Measurements from ENCODE around the gene FCHSD2.
"Not testable (repeated sequence)": the region's sequence is repeated elsewhere in the genome, so short reads cannot be mapped to it uniquely, and the experiment has no call there.

The FCHSD2 gene

DNA sequence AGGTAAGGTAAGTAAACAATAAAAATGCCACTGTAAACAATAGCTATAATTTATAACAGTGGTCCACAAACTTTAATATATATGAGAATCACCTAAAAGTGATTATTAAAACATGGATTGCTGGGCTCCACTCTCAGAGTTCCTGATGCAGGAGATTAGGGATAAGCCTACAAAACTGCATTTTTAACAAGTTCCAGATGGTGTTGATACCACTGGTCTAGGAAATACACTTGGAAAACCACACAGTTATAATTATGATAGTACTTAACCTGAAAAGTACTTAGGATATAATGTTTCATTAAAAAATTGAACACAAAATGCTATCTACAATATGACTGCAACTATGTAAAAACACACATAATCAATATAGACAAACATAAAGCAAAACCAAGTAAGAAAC lies 20.4 kb downstream of the FCHSD2 start:
- DNase-seq (ENCODE audit: low read depth), result no peak

DNA sequence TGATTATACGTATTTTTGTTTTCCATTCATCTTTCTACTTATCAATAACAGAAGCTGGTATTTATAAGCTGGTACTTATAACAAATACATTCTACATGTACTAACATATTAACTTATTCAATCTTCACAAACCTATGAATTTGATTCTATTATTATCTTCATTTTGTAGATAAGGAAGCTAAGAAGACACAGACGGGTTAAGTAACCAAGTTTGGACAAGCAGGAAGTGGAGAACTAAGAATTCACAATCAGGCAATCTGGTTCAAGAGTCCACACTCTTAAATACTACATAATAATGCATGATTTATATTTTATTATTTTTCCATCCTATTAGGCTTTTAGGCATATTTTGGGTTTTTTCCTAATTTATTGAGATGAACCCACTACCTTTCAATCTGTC lies 25.0 kb downstream of the FCHSD2 start:
- no peak for DNase-seq (ENCODE audit: low read depth)

DNA sequence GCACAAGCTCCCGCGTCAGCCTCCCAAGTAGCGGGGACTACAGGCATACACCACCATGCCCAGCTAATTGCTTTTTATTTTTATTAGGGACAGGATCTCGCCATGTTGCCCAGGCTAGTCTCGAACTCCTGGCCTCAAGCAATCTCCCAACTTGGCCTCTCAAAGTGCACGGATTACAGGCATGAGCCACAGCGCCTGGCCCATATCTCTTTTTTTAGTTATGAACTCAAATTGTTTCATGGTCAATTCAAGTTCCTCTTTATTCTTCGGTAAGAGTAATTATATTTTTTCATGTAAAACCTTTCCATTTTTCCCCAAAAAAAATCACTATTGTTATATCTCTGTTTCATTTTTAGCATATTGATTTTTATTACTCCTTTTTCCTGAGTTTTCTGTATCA lies 25.5 kb downstream of the FCHSD2 start:
- no peak for DNase-seq (ENCODE audit: low read depth)

DNA sequence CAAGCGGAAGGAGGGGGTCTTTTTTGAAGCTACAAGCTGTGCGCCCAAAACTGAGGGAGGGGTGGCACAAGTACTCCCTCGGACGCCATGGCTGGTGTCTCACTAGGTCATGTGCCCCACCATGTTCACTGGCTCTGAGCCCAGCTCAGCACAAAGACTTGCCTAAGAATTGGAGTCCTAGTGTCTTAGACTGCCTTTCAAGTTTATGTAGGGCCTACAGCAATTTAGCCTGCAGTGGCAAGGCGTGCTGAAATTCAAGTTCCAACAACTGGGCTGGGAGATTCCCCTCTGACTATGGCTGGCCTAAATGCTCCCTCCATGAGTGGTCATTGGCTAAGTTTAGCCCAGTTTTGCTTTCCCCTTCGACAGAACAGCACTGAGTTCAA lies 27.3 kb downstream of the FCHSD2 start:
- DNase-seq (ENCODE audit: low read depth), result no peak

DNA sequence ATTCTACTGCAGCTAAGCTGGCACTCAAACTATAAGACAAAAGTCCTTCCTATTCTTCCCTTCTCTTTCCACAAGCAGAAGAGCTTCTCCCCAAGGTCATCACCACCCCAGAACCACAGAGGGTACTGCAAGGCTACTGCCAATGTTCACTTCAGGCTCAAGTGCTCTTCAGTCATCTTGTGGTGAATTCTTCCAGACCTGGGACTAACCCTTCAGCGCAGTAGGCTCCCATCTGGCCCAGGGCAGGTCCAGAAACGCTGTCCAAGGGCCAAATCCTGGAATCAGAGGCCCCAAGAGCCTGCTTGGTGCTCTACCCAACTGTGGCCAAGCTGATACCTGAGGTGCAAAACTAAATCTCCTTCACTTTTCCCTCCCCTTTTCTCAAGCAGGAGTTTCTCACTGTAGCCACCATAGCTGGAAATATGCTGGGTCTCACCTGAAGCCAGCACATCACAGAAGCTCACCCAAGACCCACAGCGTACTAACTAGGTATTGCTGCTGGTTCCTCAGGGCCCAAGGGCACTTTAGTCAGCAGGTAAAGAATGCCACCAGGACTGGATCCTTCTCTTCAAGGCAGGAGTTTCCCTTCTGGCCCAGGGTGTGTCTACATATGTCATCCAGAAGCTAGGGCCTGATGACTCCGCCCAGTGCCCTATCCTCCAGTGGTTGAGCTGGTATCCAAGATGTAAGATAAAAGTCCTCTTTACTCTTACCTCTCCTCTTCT lies 27.8 kb downstream of the FCHSD2 start:
- no peak for DNase-seq (ENCODE audit: low read depth)

DNA sequence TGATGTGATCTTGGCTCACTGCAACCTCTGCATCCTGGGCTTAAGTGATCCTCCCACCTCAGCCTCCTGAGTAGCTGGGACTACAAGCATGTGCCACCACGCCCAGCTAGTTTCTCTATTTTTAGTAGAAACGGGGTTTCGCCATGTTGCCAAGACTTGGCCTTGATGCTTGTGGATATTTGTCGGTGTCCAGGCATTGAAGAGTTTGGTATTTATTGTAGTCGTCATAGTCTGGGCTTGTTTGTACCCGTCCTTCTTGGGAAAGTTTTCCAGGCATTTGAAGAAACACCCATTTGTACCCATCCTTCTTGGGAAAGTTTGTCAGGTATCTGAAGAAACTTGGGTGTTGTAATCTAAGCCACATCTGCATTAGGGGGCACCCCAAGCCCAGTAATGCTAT lies 28.7 kb downstream of the FCHSD2 start:
- DNase-seq (ENCODE audit: low read depth), result no peak

DNA sequence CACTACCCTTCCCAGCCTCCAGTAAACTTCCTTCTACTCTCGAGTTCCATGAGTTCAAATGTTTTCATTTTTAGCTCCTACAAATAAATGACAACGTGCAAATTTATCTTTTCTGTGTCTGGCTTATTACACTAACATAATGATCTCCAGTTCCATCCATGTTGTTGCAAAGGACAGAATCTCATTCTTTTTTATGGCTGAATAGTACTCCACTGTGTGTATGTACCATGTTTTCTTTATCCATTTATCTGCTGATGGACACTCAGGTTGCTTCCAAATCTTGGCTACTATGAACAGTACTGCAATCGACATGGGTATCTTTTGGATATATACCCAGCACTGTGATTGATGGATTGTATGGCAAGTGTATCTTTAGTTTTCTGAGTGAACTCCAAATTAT lies 34.5 kb downstream of the FCHSD2 start:
- DNase-seq (ENCODE audit: low read depth), result no peak

DNA sequence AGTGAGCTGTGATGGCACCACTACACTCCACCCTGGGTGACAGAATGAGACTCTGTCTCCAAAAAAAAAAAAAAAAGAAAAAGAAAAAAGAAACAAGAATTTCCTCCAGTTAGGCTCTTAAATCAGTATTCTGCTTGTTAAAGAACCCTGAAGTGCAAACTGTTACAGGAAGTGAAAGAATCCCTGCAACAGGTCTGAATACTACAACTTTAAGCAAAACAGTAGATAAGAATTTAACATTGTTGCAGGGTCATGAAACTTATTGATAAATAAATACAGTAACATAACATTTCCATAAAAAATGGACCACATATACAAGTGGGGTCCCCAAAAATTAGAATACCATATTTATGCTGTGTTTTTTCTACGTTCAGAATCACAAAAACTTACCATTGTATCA lies 35.8 kb downstream of the FCHSD2 start:
- DNase-seq (ENCODE audit: low read depth), result no peak

DNA sequence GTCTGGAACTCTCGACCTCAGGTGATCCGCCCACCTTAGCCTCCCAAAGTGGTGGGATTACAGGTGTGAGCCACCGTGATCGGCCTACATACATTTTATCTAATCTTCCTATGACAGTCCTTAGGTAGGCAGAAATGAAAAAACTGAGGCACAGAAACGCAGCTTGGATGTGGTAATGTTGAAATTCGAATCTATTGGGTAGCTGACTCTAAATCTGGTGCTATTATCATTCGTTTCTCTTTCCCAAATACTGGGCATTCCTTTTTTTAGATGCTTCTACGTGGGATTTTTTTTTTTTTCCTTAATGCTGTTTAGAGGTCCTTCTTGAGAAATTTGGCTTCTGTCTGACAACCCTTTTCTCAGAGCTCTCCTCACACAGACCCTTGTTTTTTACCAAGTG lies 41.5 kb downstream of the FCHSD2 start:
- DNase-seq (ENCODE audit: low read depth), result no peak

DNA sequence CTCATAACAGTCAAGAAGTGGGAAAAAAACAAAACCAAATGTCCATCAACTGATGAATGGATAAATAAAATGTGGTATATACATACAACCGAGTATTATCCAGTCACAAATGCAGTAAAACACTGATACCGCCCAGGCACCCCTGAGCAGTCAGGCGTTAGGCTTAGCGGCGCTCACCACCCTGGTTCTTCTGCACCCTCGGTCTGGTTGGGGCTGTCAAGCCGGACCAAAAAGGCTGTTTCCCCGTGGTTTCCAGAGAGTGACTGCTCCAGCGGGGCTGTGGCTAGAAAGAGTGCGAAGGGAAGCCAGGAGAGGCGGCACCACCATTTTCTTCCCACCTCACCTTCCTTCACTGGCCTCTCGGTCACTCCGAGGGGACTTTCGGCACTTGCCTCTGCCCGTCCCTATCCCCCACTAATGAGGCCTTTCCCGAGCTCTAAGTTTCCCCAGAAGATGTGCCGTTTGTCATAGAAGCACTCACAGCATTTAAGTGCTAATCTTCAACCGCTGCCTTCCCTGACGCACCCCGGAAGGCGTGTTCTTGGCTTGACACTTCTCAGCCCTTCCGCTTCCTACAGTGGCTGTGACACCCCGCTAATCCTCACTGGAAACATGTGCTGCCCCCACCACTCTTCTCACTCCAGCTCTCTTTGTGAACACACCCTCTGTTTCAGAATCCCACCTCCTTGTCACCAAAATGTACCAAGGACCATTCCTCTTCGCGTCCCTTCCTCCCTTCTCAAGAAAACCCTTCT lies 42.4 kb downstream of the FCHSD2 start:
- DNase-seq (ENCODE audit: low read depth), result no peak

DNA sequence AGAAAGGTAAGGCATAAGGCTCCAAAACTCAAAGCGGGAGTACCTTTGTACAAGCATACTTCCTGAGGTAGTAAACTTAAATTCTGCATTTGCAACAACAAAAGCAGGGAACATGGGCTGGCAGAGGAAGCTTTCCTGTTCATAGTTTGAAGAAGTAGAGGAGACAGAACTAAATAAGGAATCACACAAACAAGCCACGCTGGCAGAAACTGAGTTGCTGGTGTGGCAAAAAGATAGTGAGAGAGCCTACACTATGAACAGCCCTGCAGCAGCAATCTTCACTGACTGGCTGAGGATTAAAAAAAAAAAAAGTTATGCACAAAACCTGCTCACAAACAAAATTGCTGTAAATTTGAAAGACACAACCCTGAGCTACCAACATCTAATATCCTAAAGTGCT lies 46.5 kb downstream of the FCHSD2 start:
- DNase-seq (ENCODE audit: low read depth), result no peak

DNA sequence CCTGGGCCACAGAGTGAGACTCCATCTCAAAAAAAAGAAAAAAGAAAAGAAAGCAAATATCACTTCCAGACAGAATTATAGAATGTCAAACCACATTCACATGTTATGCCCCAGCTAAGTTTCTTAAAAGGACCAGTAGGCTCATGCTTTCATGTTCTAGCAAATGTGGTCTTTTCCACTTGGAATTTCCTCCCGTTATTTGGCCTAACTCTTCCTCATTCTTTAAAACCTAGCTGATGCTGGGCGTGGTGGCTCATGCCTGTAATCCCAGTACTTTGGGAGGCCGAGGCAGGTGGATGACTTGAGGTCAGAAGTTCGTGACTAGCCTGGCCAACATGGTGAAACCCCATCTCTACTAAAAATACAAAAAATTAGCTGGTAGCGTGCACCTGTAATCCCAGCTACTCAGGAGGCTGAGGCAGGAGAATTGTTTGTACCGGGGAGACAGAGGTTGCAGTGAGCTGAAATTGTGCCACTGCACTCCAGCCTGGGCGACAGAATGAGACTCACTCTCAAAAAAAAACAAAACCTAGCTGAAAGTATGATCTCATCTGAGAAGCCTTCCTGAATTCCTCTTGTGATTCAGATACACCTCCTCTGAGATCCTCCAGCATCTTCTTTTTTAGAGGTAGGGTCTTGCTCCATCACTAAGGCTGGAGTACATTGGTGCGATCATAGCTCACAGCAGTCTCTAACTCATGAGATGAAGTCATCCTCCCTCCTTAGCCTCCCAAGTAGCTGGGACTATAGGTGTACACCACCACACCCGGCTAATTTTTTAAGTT lies 50.4 kb downstream of the FCHSD2 start:
- no peak for DNase-seq (ENCODE audit: low read depth)

DNA sequence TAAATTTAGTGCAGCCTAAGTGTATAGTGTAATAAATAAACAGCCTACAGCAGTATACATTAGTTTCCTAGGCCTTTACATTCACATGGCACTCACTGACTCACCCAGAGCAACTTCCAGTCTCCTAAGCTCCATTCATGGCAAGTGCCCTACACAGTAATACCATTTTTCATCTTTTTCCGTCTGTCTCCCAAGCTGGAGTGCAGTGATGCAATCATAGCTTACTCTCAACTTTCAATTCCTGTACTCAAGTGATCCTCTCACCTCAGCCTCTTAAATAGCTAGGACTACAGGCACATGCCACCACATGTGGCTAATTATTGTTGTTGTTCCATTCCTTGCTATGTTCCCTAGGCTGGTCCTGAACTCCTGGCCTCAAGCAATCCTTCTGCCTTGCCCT lies 54.4 kb downstream of the FCHSD2 start:
- DNase-seq (ENCODE audit: low read depth), result no peak

DNA sequence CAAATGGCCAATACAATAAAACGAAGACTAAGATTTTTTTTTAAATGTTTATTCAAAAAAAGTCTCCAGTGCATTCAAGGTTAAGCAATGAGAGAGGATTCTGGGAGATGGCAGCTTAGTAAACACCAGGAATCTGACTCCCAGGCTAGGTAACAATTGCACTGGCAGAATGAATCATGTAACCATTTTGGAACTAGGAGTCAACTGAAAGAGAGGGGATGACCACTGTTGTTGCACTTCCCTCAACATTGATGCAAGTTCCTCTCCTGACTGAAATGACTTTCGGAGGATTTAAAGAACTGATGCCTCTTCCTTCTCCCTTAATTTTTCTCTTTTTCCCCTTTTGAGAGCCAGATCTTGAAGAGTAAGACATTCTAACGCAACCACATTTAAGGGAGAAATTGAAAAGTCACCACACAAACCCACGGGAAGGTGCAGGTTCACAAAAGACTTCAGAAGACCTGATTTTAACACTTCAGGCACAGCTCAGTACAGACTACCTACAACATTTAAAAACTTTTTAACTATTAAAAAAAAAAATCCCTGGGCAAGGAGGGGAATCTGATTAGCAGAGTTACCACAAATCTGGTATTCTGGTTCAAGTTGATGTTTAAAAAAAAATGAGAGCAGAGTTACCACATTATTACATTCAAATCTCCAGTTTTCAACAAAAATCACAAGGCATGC lies 56.8 kb downstream of the FCHSD2 start:
- no peak for DNase-seq (ENCODE audit: low read depth)

DNA sequence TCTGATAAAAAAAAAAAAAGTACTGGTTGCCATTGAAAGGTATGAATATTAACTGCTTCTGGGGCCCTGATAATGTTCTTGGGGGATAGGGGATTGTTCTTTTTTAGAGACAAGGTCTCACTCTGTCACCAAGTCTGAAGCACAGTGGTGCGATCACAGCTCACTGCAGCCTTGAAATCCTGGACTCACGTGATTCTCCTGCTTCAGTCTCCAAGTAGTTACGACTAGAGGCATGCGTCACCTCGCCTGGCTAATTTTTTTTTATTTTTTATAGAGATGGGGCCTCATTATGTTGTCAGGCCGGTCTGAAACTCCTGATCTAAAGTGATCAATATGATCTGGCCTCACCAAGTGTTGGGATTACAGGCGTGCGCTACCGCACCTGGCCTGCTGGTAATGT lies 63.5 kb downstream of the FCHSD2 start:
- DNase-seq (ENCODE audit: low read depth), result no peak

DNA sequence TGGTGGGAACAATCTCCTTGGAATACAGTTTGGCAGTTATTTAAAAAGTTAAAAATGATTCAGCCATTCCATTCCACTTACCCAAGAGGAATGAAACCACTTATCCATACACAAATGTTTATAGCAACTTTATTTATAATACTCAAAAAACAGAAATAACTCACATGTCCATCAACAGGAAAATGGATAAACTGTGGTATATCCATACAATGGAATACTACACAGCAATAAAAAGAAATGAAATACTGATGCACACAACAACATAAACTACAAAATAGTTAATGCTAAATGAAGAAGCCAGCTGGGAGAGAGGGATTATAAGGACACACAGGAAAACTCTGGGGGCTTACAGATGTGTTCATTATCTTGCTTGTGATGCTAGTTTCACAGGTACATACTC lies 64.7 kb downstream of the FCHSD2 start:
- no peak for DNase-seq (ENCODE audit: low read depth)

DNA sequence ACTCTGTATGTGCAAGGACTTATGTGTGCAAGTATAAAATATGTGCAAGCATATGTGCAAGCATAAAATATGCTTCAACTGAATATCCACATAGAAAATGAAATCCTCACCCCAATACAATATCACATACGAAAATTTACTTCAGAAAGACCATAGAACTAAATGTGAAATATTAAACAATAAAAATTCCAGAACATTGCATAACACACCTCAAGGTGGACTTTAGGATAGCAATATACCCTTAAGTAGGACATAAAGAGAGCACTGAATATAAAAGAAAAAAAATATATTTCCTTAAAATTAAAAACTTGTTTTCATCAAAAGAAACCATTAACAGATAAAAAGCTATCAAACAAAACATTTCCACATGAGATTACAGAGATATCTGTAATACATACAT lies 67.8 kb downstream of the FCHSD2 start:
- no peak for DNase-seq (ENCODE audit: low read depth)

DNA sequence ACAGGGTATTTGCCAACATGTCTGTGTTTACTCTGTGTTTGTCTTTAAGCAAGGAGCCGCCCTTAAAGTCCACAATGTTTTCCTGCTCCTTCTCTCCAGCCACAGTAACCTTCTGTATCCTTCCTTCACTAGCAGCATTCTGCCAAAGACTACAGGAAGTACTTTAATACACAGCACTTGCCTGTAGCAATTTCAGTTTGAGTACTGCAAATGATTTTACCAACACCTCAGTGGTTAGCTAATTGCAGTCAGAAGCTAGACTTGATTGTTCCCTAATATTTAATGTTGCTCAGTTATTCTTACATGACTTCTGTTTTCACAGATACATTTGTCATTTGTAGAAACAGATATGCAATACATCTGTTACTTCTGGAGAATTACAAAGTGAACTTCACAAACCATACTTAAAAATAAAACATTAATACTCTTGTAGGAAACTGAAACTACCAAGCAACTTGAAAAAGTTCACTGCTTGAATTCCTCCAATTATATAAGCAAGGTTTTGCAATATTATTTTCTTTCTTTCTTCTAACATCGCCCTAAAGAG lies 69.1 kb downstream of the FCHSD2 start:
- no peak for DNase-seq (ENCODE audit: low read depth)

DNA sequence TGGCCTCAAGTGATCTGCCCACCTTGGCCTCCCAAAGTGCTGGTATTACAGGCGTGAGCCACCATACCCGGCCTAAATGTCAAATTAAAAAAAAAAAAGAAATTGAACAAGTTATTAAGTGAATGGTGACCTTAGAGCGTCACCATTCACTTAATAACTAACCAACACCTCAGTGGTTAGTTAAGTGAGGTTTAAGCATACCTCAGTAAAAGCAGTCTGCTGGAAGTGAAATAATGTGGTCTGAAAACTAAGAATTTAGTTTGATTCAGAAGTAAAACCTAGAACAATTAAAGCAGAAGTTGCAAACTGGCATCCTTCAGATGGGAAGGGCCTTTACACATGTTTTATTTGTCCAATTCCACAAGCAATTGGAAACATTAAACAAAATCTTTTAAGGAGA lies 71.5 kb downstream of the FCHSD2 start:
- DNase-seq (ENCODE audit: low read depth), result no peak

DNA sequence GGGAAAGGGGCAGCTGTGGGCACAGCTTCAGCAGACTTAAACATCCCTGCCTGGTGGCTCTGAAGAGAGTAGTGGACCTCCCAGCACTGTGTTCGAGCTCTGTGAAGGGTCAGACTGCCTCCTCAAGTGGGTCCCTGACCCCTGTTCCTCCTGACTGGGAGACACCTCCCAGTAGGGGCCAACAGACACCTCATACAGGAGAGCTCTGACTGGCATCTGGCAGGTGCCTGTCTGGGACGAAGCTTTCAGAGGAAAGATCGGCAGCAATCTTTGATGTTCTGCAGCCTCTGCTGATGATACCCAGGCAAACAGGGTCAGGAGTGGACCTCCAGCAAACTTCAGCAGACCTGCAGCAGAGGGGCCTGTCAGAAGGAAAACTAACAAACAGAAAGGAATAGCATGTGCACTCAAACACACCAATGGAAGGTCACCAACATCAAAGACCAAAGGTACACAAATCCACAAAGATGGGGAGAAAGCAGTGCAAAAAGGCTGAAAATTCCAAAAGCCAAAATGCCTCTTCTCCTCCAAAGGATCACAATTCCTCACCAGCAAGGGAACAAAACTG lies 80.2 kb downstream of the FCHSD2 start:
- not testable (repeated sequence) for DNase-seq (ENCODE audit: low read depth)

DNA sequence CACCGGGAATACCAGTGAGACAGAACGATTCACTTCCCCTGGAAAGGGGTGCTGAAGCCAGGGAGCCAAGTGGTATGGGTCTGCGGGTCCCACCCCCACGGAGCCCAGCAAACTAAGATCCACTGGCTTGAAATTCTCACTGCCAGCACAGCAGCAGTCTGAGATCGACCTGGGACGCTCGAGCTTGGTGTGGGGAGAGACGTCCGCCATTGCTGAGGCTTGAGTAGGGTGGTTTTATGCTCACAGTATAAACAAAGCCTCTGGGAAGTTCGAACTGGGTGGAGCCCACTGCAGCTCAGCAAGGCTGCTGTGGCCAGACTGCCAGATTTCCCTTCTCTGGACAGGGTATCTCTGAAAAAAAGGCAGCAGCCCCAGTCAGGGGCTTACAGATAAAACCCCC lies 80.7 kb downstream of the FCHSD2 start:
- not testable (repeated sequence) for DNase-seq (ENCODE audit: low read depth)

DNA sequence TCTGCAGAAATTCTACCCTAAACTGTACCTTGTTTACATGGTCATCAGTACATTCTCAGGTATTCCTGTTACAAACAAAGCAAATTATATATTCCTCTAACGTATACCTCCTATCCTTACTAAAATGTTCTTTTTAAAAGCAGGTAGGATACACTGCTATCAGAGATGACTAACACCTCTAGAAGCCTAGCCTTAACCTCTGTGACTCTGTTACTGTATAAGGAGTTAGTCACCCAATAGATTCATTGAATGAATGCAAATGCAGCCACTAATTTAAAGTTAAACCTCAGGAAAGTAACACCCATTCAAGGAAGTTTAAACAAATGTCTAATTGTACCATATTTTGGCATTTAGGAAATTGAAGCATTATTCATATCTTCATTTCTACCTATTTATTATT lies 82.2 kb downstream of the FCHSD2 start:
- no peak for DNase-seq (ENCODE audit: low read depth)
